ENCODE measurements around the gene ZRANB3.
"Not testable (repeated sequence)": the region's sequence is repeated elsewhere in the genome, so short reads cannot be mapped to it uniquely, and the experiment has no call there.

ZRANB3 gene

DNA sequence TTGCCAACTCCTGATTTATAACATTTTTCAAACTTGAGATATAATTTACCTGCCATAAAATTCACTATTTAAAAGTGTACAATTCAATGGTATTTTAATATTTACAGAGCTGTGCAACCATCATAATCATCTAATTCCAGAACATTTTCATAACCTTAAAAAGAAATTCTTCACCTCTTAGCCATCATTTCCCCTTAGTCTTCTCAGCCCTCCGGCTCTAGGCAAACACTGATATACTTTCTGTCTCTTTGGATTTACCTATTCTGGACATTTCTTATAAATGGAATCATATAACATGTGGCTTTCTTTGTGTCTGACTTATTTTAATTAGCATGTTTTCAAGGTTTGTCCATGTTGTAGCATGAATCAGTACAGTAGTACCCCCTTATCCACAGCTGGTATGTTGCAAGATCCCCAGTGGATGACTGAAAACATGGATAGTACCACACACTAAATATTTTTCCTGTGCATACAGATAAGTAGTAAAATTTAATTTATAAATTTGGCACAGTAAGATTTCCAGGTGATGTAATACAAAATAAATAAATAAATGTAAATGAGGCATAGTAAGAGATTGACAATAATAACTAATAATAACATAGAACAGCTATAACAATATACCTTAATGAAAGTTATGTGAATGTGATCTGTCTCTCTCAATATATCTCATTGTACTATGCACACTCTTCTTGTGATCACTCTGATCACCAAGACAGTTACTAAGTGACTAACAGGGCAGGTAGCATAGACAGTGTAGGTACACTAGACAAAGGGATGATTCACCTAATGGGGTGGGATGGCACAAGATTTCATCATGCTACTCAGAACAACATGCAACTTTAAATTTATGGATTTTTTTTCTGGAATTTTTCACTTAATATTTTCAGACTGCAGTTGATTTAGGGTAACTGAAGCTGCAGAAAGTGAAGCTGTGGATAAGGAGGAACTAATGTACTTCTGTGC is 405.8 kb downstream of the ZRANB3 start:
- no peak for DNase-seq (ENCODE audit: low read depth)

DNA sequence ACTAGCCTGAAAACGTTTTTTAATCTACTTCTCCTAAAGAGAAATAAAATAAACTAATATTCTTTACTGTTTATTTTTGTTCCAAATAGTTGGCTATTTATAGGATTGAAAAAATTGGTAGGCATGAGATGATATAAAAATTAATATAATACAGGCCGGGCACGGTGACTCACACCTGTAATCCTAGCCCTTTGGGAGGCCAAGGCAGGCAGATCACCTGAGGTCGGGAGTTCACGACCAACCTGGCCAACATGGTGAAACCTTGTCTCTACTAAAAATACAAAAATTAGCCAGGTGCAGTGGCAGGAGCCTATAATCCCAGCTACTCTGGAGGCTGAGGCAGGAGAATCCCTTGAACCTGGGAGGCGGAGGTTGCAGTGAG is 409.4 kb downstream of the ZRANB3 start:
- DNase-seq (ENCODE audit: low read depth): not testable (repeated sequence)

DNA sequence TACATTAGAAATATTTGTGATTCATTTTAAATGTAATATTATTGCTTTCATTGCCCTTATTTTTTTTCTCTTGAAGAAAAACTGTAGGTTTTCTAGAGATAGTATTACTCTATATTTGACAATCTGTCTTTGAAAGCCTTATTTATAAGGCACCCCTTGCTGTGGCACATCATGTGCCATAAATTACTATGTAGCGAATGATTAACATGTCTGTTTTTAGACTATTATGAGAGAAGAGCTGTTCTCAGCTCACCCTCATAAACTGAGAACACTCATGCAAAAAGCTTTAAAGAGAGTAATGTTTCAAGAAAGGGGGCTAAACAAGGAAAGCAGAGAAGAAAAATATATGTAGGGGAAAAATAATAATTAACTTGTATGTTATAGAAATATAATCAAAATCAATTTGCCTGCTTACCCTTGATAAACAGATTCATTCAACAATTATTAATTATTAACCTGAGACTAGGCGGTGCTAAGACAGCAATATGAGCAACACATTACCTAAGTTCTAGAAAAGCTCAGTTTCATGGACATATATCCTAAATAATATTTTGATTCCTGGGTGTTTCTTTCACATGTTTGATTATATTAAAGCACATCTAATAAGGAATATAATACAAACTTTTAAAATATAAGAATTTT is 409.9 kb downstream of the ZRANB3 start:
- DNase-seq (ENCODE audit: low read depth): no peak

DNA sequence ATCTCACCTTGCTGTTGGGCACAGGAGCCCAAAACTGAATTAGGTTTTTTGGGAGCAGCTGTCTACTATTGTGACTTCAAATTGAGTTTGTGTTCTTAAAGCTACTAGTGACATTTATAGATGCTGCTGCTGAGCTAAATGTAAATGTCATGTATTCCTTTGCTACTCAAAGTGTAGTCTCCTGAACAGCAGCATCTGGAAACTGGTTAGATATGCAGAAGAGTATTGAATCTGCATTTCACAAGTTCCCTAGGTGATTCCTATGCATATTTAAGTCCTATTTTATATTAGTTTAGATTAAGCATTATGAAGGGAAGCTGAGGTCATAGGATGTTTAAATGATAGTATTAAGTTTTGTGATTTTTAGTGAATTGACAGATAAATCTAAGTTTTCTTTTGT is 411.4 kb downstream of the ZRANB3 start:
- DNase-seq (ENCODE audit: low read depth): no peak

DNA sequence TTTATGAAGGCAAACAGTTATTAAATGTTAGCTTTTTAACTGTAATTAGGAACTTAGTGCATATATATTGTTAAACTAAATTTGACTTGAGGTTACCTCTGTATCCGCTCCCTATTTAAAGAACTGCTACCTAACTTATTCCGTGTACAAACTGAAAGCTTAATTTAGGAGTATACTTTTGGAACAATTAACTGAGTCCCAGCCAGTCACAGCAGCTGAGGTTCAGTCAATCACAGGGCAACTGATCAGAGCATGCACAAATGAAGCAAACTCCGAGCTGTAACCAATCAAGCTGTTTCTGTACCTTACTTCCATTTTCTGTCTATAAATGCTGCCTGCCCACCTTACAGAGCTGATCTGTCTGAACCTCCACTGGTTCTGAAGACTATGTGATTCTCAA is 417.7 kb downstream of the ZRANB3 start:
- no peak for DNase-seq (ENCODE audit: low read depth)

DNA sequence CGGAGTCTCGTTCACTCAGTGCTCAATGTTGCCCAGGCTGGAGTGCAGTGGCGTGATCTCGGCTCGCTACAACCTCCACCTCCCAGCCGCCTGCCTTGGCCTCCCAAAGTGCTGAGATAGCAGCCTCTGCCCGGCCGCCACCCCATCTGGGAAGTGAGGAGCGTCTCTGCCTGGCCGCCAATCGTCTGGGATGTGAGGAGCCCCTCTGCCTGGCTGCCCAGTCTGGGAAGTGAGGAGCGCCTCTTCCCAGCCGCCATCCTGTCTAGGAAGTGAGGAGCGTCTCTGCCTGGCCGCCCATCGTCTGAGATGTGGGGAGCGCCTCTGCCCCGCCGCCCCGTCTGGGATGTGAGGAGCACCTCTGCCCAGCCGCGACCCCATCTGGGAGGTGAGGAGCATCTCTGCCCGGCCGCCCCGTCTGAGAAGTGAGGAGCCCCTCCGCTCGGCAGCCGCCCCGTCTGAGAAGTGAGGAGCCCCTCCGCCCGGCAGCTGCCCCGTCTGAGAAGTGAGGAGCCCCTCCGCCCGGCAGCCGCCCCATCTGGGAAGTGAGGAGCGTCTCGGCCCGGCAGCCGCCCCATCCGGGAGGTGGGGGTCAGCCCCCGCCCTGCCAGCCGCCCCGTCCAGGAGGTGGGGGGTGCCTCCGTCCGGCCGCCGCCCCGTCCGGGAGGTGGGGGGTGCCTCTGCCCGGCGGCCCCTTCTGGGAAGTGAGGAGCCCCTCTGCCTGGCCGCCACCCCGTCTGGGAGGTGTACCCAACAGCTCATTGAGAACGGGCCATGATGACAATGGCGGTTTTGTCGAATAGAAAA is 425.3 kb downstream of the ZRANB3 start:
- not testable (repeated sequence) for DNase-seq (ENCODE audit: low read depth)

DNA sequence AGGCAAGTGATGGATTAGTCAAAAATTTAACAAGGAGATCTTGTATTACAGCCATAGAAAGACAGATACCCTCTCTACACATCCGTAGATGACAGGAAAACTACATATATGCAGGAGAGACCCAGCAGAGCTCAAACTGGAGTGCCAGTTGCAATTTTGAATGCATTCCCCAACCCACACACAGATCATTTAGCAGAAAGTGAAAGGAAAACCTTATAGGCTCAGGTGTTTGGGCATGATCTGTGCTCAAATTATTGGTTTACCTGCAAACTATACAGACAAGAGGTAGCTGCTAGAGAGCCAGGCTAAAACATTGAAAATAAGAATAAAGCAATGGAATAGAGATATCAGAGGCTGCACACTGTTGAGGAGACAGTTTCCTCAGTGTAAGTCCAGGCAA is 427.2 kb downstream of the ZRANB3 start:
- DNase-seq (ENCODE audit: low read depth): no peak

DNA sequence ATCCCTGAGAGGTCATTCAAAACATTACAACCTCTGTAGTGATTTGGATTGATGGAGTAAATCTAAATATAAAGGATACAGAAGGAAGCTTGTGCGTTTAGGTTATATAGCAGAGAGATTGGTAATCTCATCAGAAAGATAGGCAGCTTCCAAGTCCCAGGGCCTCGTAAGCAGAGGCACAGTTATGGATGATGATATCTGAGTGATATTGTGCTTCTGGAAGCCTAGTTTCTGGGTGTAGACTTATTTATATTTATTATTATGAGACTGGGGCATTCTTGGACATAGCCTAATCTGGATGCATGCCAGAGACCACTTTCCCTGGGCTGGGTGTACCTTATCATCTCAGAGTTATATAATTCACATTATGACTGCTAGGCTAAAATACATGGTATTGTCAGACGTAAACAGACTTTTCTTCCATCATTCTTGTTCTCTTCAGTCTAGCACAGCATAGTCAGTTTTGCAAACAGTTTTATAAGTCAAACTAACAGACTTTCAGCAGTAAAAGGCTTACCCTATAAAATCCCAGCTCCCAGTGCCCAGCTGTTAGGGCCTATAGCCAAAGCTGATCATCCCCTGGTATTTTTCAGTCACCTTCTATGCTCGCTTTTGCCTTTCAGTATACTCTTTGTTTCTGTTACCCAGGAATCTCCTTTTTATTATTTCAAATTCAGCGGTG is 431.1 kb downstream of the ZRANB3 start:
- no peak for DNase-seq (ENCODE audit: low read depth)

DNA sequence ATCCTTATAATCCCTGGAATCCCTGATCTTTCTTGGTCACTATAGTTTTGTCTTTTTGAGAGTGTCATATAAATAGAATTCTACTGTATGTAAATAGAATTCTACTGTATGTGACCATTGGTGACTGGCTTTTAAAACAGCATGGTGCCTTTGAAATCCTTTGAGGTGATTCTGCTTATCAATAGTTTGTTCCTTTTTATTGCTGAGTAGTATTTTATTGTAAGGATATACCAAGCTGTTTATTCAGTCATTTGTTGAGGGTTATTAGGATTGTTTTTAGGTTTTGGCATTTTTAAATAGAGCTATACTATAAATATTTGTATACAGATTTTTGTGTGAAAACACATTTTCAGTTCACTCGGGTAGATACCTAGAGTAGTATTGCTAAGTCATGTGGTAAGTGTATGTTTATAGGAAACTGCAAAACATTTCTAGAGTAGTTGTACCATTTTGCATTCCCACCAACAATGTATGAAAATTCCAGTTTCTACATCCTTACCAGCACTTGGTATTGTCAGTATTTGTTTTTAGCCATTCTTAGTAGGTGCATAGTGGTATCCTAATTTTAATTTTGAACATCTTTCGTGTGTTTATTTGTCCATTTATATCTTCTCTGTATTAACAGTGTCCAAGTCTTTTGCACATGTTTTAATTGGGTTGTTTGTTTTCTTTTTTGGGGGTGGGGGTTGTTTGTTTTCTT is 433.3 kb downstream of the ZRANB3 start:
- DNase-seq (ENCODE audit: low read depth): no peak

DNA sequence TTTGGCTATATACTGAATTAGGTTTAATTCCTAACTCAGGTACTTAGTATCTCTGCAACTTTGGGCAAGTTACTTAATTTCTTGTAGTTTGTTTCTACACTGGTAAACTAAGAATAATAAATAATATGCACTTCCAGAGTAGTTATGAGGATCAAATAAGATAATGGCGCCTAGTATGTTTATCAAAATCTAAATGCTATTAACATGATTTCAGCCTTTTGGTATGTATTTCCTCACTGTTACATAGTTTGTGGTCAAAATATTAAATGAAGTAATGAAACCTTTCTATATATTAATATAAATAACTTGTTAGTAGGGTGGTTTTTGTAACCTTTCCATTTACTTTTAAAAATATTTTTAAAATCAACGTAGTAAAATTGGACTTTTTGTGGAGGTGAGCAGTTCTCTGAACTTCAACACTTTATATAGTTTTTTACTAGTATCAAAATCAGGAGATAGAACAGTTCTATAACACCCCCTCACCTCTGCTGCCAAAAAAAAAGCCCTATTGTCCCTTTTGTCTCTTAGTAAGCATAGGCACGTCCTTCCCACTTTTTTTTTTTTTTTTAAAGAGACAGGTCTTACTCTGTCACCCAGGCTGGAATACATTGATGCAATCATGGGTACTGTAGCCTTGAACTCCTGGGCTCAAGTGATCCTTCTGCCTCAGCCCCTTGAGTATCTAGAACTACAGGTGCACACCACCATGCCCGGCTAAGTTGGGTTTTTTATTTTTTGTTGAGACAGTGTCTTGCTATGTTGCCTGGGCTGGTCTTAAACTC is 434.2 kb downstream of the ZRANB3 start:
- DNase-seq (ENCODE audit: low read depth): no peak

DNA sequence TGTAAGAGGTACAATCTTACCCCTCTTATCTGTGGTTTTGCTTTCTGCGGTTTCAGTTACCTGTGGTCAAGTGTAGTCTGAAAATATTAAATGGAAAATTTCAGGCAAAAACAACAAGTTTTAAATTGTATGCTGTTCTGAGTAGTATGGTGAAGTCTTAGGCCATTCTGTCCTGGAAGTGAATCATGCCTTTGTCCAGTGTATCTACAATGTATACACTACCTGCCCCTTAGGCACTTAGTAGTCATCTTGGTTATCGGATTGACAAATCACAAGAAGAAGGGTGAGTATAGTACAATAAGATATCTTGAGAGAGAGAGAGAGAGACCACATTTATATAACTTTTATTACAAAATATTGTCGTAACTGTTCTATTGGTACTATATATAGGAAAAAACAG is 435.4 kb downstream of the ZRANB3 start:
- no peak for DNase-seq (ENCODE audit: low read depth)

DNA sequence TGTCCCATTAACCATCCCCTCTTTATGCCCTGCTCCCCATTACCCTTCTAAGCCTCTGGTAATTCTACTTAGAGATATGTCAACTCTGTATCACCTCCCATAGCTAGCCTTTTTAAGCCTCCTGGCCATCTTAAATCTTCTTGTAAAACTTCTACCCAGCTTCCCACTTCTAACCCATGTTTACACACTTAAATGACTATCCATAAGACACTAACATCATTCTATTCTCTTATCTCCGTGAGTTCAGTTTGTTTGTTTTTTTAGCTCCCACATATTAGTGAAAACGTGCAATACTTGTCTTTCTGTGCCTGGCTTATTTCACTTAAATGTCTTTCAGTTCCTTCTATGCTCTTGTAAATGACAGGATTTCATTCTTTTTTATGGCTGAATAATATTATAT is 436.5 kb downstream of the ZRANB3 start:
- DNase-seq (ENCODE audit: low read depth): no peak

DNA sequence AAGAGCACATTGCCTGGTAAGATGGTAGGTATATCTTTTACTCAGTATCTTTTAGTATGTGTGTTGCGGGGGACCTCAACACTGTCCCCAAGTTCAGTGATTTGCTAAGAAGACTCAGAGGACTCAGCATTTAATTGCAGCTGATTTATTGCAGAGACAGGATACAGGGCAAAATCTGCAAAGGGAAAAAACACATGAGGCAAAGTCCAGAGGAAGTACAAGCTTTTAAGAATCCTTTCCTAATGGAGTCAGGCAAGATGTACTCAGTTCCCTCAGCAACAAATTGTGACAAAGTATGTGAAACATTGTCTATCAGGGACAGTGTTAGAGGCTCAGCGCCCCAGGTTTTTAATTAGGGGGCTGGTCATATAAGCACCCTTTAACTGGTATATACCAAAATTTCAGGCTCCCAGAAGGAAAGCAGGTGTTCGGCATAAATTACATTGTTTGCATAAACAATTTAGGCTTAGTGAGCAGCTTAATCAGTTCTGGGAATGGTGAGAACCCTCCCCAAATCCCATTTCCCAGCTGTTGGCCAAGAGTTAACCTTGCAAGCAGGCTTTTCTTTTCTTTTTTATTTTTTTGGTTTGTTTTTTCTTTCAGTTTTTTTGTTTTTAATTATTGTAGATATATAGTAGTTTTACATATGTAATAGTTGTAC is 437.2 kb downstream of the ZRANB3 start:
- DNase-seq (ENCODE audit: low read depth): no peak

DNA sequence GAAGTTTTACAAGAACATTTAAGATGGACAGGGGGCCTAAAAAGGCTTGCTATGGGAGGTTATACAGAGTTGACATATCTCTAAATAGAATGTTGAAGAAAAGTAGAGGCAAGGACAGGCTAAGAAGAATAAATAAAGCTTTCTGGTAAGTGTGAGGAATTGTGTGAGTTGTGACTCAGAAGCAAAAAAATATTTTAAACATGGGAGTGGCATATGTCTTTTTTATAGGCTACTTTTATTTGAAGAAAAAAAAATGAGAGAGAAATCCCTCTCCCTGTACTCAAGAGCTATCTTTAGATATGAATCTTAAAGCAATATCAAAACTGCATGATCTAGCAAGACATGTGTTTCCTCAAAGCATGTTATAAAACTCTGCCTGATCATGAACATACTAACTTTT is 437.8 kb downstream of the ZRANB3 start:
- no peak for DNase-seq (ENCODE audit: low read depth)

DNA sequence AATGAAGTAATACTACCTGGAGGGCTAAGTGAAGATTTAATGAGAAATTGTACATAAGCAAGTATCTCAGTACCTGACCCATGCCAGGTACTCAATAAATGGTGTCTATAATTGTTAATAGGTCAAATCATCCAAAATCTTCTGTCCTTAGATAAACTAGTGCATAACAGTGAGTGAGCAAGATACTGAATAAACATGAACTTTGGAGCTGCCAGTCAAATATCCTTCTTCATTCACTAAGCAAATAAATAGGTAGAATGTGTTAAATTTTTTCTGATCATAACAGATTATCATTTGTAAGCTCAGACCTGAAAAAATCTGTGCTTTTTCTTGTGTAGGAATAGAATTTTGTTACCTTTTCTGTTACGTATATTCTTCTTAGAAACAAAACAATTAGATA is 439.3 kb downstream of the ZRANB3 start:
- DNase-seq (ENCODE audit: low read depth): no peak

DNA sequence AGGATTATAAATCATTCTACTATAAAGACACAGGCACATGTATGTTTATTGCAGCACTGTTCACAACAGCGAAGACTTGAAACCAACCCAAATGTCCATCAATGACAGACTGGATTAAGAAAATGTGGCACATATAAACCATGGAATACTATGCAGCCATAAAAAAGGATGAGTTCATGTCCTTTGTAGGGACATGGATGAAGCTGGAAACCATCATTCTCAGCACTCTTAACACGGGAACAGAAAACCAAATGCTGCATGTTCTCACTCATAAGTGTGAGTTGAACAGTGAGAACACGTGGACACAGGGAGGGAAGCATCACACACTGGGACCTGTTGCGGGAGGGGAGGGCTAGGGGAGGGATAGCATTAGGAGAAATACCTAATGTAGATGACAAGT is 441.4 kb downstream of the ZRANB3 start:
- not testable (repeated sequence) for DNase-seq (ENCODE audit: low read depth)
